Osteoblast (primary cell): ENCODE results near the gene AK9. TPM values are rescaled to one million over a fixed set of nuclear protein-coding genes. Genes with fewer than 3 reads are reported as not detected.

Experiments used
- DNase-seq: peaks from one replicate; pipeline ENCODE4 v3.0.0; 2011; ENCODE audit warnings: low spot score, mixed read lengths; ENCODE audit not compliant: insufficient read length; ENCODE audit errors: missing footprints
- H2AFZ ChIP-seq: 2 replicates; pipeline ENCODE4 v1.6.0; 2011; ENCODE audit warnings: mild to moderate bottlenecking, low read length
- H3K27ac ChIP-seq: 2 replicates; pipeline ENCODE4 v1.5.1; 2011; ENCODE audit warnings: mild to moderate bottlenecking, low read depth, low read length, moderate library complexity
- H3K27me3 ChIP-seq: 2 replicates; pipeline ENCODE4 v1.6.0; 2012; ENCODE audit warnings: mild to moderate bottlenecking, control low read depth, inconsistent platforms, low read length, moderate library complexity; ENCODE audit not compliant: insufficient read depth
- H3K36me3 ChIP-seq: 2 replicates; pipeline ENCODE4 v1.5.1; 2011; ENCODE audit warnings: mild to moderate bottlenecking, low read length, control low read depth, moderate library complexity; ENCODE audit not compliant: insufficient read depth
- H3K4me1 ChIP-seq: 2 replicates; pipeline ENCODE4 v1.5.1; 2011; ENCODE audit warnings: mild to moderate bottlenecking, low read length, control low read depth, moderate library complexity; ENCODE audit not compliant: insufficient read depth
- H3K4me2 ChIP-seq: 2 replicates; pipeline ENCODE4 v1.6.0; 2011; ENCODE audit warnings: mild to moderate bottlenecking, low read length; ENCODE audit not compliant: insufficient read depth
- H3K4me3 ChIP-seq: fragments of 200-600 bp; sonication (generic); 3 replicates; pipeline ENCODE4 v1.5.1; 2012; ENCODE audit warnings: mild to moderate bottlenecking, low read length, inconsistent platforms; ENCODE audit not compliant: insufficient read depth
- H3K79me2 ChIP-seq: 2 replicates; pipeline ENCODE4 v1.6.0; 2012; ENCODE audit warnings: mild to moderate bottlenecking, low read length, control low read depth, inconsistent platforms; ENCODE audit not compliant: insufficient read depth
- H3K9me3 ChIP-seq: 2 replicates; pipeline ENCODE4 v1.5.1; 2011; ENCODE audit warnings: low read depth, low read length, control low read depth
- H4K20me1 ChIP-seq: 2 replicates; pipeline ENCODE4 v1.6.0; 2012; ENCODE audit warnings: mild to moderate bottlenecking, low read length, control low read depth; ENCODE audit not compliant: insufficient read depth
- total RNA-seq: library from RNA; depleted of rRNA; stranded (reverse); fragments of >200 nt; gene quantifications from 2 replicates; pipeline ENCODE4 v1.2.3, GENCODE V29; 2012
- TF ChIP-seq, protein P1 (sequence below): IDR thresholded peaks from 2 replicates; pipeline ENCODE4 v1.5.1; 2011; ENCODE audit warnings: mild to moderate bottlenecking, low read depth, low read length, moderate library complexity; ENCODE audit errors: extremely low read depth

The AK9 gene
- total RNA-seq, 1 donor = 5.8 TPM

GRCh38 chr6:109631403-109631802 is 59.6 kb downstream of the AK9 start:
- DNase-seq = no peak

DNA sequence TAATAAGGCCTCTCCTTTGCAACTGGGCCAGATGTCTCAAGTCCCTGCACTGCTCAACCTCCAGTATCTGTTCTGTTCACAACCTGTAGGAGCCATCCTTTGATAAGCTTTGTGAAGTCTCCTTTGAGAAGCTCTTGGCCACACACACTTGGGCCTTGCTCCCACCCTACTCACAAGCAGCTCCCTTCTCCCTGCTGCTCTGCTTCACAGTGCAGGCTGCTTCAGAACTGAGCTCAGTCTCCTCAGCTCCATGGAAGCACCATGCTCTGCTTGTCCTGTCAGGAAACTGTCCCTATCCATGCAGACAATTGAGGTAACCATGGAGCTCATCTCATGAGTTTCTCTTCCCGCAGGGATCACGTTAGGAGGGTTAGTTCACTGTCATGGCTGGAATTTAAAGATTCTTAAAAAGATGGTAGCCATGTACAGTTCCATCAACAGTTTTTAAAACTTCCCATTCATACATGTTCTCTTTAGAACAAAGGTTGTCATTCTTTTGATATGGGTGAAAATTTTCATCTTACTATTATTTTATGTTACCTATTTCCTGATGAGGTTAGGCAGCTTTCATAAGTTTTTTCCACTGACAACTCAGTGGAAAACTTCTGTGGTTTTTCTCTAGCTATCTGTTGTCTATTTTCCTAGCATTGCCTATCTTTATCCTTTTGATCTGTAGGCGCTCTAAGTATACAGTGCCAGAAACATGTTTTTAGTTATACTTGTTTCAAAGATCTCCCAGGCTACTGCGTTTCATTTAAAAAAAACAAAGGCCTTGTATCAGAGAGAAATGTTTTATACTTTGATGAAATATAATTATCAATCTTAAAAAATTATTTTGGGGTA is 62.6 kb downstream of the AK9 start:
- Histone ChIP-seq H3K36me3 (no peaks in the 10 kb centered on the region), H3K4me2 (no peak overlapping the region), H3K4me1 (no peaks in the 10 kb centered on the region), H2AFZ (no peak overlapping the region), H3K79me2 (no peaks in the 10 kb centered on the region), H3K27me3 (no peaks in the 10 kb centered on the region), H3K4me3 (no peak overlapping the region), H4K20me1 (no peaks in the 10 kb centered on the region), H3K27ac (no peak overlapping the region), H3K9me3 (no peaks in the 10 kb centered on the region)
- no peak for DNase-seq
- TF ChIP-seq, protein P1, sequence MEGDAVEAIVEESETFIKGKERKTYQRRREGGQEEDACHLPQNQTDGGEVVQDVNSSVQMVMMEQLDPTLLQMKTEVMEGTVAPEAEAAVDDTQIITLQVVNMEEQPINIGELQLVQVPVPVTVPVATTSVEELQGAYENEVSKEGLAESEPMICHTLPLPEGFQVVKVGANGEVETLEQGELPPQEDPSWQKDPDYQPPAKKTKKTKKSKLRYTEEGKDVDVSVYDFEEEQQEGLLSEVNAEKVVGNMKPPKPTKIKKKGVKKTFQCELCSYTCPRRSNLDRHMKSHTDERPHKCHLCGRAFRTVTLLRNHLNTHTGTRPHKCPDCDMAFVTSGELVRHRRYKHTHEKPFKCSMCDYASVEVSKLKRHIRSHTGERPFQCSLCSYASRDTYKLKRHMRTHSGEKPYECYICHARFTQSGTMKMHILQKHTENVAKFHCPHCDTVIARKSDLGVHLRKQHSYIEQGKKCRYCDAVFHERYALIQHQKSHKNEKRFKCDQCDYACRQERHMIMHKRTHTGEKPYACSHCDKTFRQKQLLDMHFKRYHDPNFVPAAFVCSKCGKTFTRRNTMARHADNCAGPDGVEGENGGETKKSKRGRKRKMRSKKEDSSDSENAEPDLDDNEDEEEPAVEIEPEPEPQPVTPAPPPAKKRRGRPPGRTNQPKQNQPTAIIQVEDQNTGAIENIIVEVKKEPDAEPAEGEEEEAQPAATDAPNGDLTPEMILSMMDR = no peak

More at GRCh38 chr6:109631403-109631802, 59.6 kb downstream of the AK9 start:
- Histone ChIP-seq H3K4me1 (no peaks in the 10 kb centered on the region), H4K20me1 (no peaks in the 10 kb centered on the region), H2AFZ (no peak overlapping the region), H3K4me3 (no peak overlapping the region), H3K79me2 (no peaks in the 10 kb centered on the region), H3K36me3 (no peaks in the 10 kb centered on the region), H3K4me2 (no peak overlapping the region), H3K27ac (no peak overlapping the region), H3K9me3 (no peaks in the 10 kb centered on the region), H3K27me3 (no peaks in the 10 kb centered on the region)
- TF ChIP-seq, protein P1 = no peak

DNA sequence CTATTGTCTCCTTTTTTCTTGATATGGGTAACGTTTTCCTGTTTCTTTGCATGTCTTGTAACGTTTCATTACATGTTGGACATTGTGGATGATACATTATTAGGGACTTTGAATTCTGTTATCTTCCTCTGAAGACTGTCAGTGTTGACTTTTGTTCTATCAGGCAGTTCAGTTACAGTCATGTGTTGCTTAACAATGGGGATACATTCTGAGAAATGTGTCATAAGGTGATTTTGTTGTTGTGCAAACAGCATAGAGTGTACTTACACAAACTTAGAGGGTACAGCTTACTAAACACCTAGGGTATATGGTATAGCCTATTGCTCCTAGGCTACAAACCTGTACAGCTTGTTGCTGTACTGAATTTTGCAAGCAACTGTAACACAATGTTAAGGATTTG is 64.7 kb downstream of the AK9 start:
- Histone ChIP-seq H3K27ac (no peak overlapping the region), H3K79me2 (no peaks in the 10 kb centered on the region), H3K4me1 (no peaks in the 10 kb centered on the region), H3K9me3 (no peaks in the 10 kb centered on the region), H2AFZ (no peak overlapping the region), H3K4me3 (no peak overlapping the region), H3K36me3 (no peaks in the 10 kb centered on the region), H3K4me2 (no peak overlapping the region), H3K27me3 (no peaks in the 10 kb centered on the region), H4K20me1 (no peaks in the 10 kb centered on the region)
- DNase-seq = no peak
- TF ChIP-seq, protein P1 = no peak

DNA sequence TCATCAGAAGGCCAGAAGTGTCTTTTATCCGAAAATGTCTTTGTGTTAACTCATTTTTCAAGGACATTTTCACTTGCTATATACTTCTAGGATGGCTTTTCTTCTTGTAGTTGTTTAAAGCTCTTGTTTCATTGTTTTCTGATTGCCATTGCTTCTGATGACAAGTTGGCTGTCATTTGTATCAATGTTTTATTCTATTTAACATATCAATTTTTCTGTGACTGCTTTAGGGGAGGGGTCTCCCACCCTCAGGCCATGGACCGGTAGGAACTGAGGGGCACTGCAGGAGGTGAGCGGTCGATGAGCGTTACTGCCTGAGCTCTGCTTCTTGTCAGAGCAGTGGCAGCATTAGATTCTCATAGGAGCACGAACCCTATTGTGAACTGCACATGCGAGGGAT is 65.8 kb downstream of the AK9 start:
- Histone ChIP-seq H2AFZ (no peak overlapping the region), H3K9me3 (no peaks in the 10 kb centered on the region), H3K4me1 (no peaks in the 10 kb centered on the region), H3K79me2 (no peaks in the 10 kb centered on the region), H3K36me3 (no peaks in the 10 kb centered on the region), H4K20me1 (no peaks in the 10 kb centered on the region), H3K4me3 (no peak overlapping the region), H3K27me3 (no peaks in the 10 kb centered on the region), H3K27ac (no peak overlapping the region), H3K4me2 (no peak overlapping the region)
- DNase-seq = no peak
- TF ChIP-seq, protein P1 = no peak
